Measurements from ENCODE around the gene PDGFC.
"Not testable (repeated sequence)": the region's sequence is repeated elsewhere in the genome, so short reads cannot be mapped to it uniquely, and the experiment has no call there.

PDGFC gene

GRCh38 chr4:156949373-156949814, 22.2 kb downstream of the PDGFC start:
- DNase-seq, result no peak

GRCh38 chr4:156948738-156949137, 22.9 kb downstream of the PDGFC start:
- DNase-seq, result no peak

- no peak for DNase-seq
Observed at GRCh38 chr4:156948133-156948532, 23.5 kb downstream of the PDGFC start.

- DNase-seq, result no peak
Observed at GRCh38 chr4:156946516-156947424, 24.8 kb downstream of the PDGFC start.

GRCh38 chr4:156945532-156945931, 26.1 kb downstream of the PDGFC start:
- no peak for DNase-seq

- no peak for DNase-seq
Observed at GRCh38 chr4:156942991-156943390, 28.6 kb downstream of the PDGFC start.

GRCh38 chr4:156941940-156942548, 29.6 kb downstream of the PDGFC start:
- no peak for DNase-seq

GRCh38 chr4:156939801-156940200, 31.8 kb downstream of the PDGFC start:
- DNase-seq, result no peak

- DNase-seq, result no peak
Observed at GRCh38 chr4:156939139-156939538, 32.5 kb downstream of the PDGFC start.

GRCh38 chr4:156934259-156934635, 37.4 kb downstream of the PDGFC start:
- DNase-seq, result no peak

GRCh38 chr4:156933633-156934258, 37.9 kb downstream of the PDGFC start:
- DNase-seq, result no peak

GRCh38 chr4:156932360-156932759, 39.2 kb downstream of the PDGFC start:
- not testable (repeated sequence) for DNase-seq

- DNase-seq, result no peak
Observed at GRCh38 chr4:156931267-156931666, 40.3 kb downstream of the PDGFC start.

GRCh38 chr4:156929386-156930105, 42.1 kb downstream of the PDGFC start:
- no peak for DNase-seq

GRCh38 chr4:156924774-156925315, 46.8 kb downstream of the PDGFC start:
- DNase-seq, result no peak

GRCh38 chr4:156923525-156923924, 48.1 kb downstream of the PDGFC start:
- DNase-seq, result no peak

- no peak for DNase-seq
Observed at GRCh38 chr4:156915221-156915620, 56.4 kb downstream of the PDGFC start.

GRCh38 chr4:156913234-156913633, 58.4 kb downstream of the PDGFC start:
- DNase-seq, result no peak

- no peak for DNase-seq
Observed at GRCh38 chr4:156909010-156909409, 62.6 kb downstream of the PDGFC start.

- DNase-seq, result no peak
Observed at GRCh38 chr4:156906325-156906724, 65.3 kb downstream of the PDGFC start.

- no peak for DNase-seq
Observed at GRCh38 chr4:156901871-156902270, 69.7 kb downstream of the PDGFC start.

- no peak for DNase-seq
Observed at GRCh38 chr4:156898373-156899117, 73.1 kb downstream of the PDGFC start.

Data from NK-92 treated with Interleukin-12 subunit alpha and Interleukin-12 subunit beta, amount 100 ng/mL, for 24 hours (cell line).